MM.1S (cell line): ENCODE measurements around the gene DOK6.

Experiments used
- DNase-seq: peaks from one replicate; pipeline ENCODE4 v3.0.0-alpha.2; 2015
- H2AFZ ChIP-seq: fragments of 300-600 bp; sonication (generic); 2 replicates; pipeline ENCODE4 v1.6.0; 2016; ENCODE audit warnings: antibody characterized with exemption, low read length
- H3F3A ChIP-seq: fragments of 300-600 bp; sonication (generic); 2 replicates; pipeline ENCODE4 v1.6.1; 2016; ENCODE audit warnings: mild to moderate bottlenecking, antibody characterized with exemption, low read length, moderate library complexity, mixed read lengths; ENCODE audit not compliant: insufficient read depth
- H3K27ac ChIP-seq: fragments of 300-600 bp; sonication (generic); 2 replicates; pipeline ENCODE4 v1.5.1; 2016; ENCODE audit warnings: mild to moderate bottlenecking, low read length
- H3K27me3 ChIP-seq: fragments of 300-600 bp; sonication (generic); replicated peaks from 2 replicates; pipeline ENCODE4 v1.6.0; 2016; ENCODE audit warnings: low read length; ENCODE audit not compliant: insufficient read depth
- H3K36me3 ChIP-seq: fragments of 300-600 bp; sonication (generic); replicated peaks from 2 replicates; pipeline ENCODE4 v1.6.1; 2016; ENCODE audit warnings: mild to moderate bottlenecking, low read length, mixed read lengths; ENCODE audit not compliant: insufficient read depth
- H3K4me1 ChIP-seq: fragments of 300-600 bp; sonication (generic); 2 replicates; pipeline ENCODE4 v1.6.1; 2016; ENCODE audit warnings: low read length, mixed read lengths
- H3K4me2 ChIP-seq: fragments of 300-600 bp; sonication (generic); 2 replicates; pipeline ENCODE4 v1.6.0; 2016; ENCODE audit warnings: low read depth, low read length
- H3K4me3 ChIP-seq: fragments of 300-600 bp; sonication (generic); 2 replicates; pipeline ENCODE4 v1.5.1; 2016; ENCODE audit warnings: low read length, mixed read lengths
- H3K79me2 ChIP-seq: fragments of 300-600 bp; sonication (generic); 2 replicates; pipeline ENCODE4 v1.6.1; 2016; ENCODE audit warnings: mixed run types, low read length, mixed read lengths
- H3K9ac ChIP-seq: fragments of 300-600 bp; sonication (generic); 2 replicates; pipeline ENCODE4 v1.6.1; 2016; ENCODE audit warnings: low read length, mixed read lengths
- H3K9me2 ChIP-seq: fragments of 300-600 bp; sonication (generic); replicated peaks from 2 replicates; pipeline ENCODE4 v1.6.1; 2016; ENCODE audit warnings: mild to moderate bottlenecking, low read length, mixed read lengths; ENCODE audit not compliant: insufficient read depth
- H3K9me3 ChIP-seq: fragments of 300-600 bp; sonication (generic); replicated peaks from 2 replicates; pipeline ENCODE4 v1.6.1; 2016; ENCODE audit warnings: mild to moderate bottlenecking, low read length, mixed read lengths; ENCODE audit not compliant: insufficient read depth
- H4K20me1 ChIP-seq: fragments of 300-600 bp; sonication (generic); 2 replicates; pipeline ENCODE4 v1.6.1; 2016; ENCODE audit warnings: mild to moderate bottlenecking, low read length, moderate library complexity, mixed read lengths; ENCODE audit not compliant: insufficient read depth
- EZH2 ChIP-seq: fragments of 300-600 bp; sonication (generic); optimal IDR thresholded peaks from 2 replicates; pipeline ENCODE3; 2017; ENCODE audit warnings: low read depth, mild to moderate bottlenecking, antibody characterized with exemption, low read length, mixed read lengths
- EZH2phosphoT487 ChIP-seq: fragments of 300-600 bp; sonication (generic); IDR thresholded peaks from 2 replicates; pipeline ENCODE4 v1.6.1; 2018; ENCODE audit warnings: antibody characterized with exemption, low read length
- TF ChIP-seq, protein P1 (sequence below): fragments of 300-600 bp; sonication (generic); IDR thresholded peaks from 2 replicates; pipeline ENCODE4 v1.5.1; 2016; ENCODE audit warnings: antibody characterized with exemption, low read length, mixed read lengths

The DOK6 gene

DNA sequence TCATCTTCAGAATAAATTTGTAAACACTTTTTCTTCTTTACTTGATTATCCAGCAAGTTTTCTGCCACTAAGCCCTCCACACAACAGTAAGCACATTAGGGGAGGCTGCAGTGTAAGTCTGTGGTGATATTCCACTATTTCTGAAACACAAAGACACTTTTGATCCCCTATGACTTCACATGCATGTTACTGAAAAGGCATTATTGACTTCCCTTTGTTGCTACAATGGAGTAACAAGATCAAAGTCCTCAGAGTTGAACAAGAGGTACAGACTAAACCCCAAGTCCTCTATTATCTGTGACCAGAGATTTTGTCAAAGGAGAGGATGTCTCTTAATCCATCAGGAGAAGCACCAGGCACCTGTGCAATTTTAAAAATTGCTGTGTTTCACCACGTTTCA is 389.1 kb downstream of the DOK6 start:
- no peaks in the 10 kb centered on the region for H4K20me1 ChIP-seq
- TF ChIP-seq EZH2phosphoT487: no peak
- TF ChIP-seq, protein P1, sequence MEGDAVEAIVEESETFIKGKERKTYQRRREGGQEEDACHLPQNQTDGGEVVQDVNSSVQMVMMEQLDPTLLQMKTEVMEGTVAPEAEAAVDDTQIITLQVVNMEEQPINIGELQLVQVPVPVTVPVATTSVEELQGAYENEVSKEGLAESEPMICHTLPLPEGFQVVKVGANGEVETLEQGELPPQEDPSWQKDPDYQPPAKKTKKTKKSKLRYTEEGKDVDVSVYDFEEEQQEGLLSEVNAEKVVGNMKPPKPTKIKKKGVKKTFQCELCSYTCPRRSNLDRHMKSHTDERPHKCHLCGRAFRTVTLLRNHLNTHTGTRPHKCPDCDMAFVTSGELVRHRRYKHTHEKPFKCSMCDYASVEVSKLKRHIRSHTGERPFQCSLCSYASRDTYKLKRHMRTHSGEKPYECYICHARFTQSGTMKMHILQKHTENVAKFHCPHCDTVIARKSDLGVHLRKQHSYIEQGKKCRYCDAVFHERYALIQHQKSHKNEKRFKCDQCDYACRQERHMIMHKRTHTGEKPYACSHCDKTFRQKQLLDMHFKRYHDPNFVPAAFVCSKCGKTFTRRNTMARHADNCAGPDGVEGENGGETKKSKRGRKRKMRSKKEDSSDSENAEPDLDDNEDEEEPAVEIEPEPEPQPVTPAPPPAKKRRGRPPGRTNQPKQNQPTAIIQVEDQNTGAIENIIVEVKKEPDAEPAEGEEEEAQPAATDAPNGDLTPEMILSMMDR: no peak
- TF ChIP-seq EZH2: no peak
- no peak overlapping the region for H3K4me2 ChIP-seq
- no peaks in the 10 kb centered on the region for H3K4me1 ChIP-seq
- H3K79me2 ChIP-seq: no peaks in the 10 kb centered on the region
- H2AFZ ChIP-seq: no peak overlapping the region
- H3K27ac ChIP-seq: no peak overlapping the region
- no peaks in the 10 kb centered on the region for H3K27me3 ChIP-seq
- no peaks in the 10 kb centered on the region for H3K9me3 ChIP-seq
- no peaks in the 10 kb centered on the region for H3K9me2 ChIP-seq
- DNase-seq: no peak
- H3K4me3 ChIP-seq: no peak overlapping the region
- H3K9ac ChIP-seq: no peak overlapping the region
- no peaks in the 10 kb centered on the region for H3K36me3 ChIP-seq
- H3F3A ChIP-seq: no peaks in the 10 kb centered on the region

DNA sequence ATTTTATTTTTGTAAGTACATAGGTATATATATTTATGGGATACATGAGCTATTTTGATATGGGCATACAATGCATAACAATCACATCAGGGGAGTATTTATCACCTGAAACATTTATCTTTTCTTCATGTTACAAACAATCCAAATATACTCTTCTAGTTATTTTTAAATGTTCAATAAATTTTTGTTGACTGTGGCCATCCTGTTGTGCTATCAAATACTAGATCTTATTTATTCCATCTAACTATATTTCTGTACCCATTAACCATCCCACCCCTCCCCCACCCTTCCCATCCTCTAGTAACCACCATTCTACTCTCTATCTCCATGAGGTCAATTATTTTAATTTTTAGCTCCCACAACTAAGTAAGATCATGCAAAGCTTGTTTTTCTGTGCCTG is 390.0 kb downstream of the DOK6 start:
- H3K27me3 ChIP-seq: no peaks in the 10 kb centered on the region
- H3K27ac ChIP-seq: no peak overlapping the region
- H3F3A ChIP-seq: no peaks in the 10 kb centered on the region
- no peak overlapping the region for H3K9ac ChIP-seq
- H3K4me1 ChIP-seq: no peaks in the 10 kb centered on the region
- no peak overlapping the region for H3K4me2 ChIP-seq
- no peak overlapping the region for H2AFZ ChIP-seq
- H3K9me2 ChIP-seq: no peaks in the 10 kb centered on the region
- H3K36me3 ChIP-seq: no peaks in the 10 kb centered on the region
- H3K9me3 ChIP-seq: no peaks in the 10 kb centered on the region
- no peak overlapping the region for H3K4me3 ChIP-seq
- TF ChIP-seq, protein P1: no peak
- TF ChIP-seq EZH2 (no peak), EZH2phosphoT487 (no peak)
- no peaks in the 10 kb centered on the region for H3K79me2 ChIP-seq
- DNase-seq: no peak
- no peaks in the 10 kb centered on the region for H4K20me1 ChIP-seq

DNA sequence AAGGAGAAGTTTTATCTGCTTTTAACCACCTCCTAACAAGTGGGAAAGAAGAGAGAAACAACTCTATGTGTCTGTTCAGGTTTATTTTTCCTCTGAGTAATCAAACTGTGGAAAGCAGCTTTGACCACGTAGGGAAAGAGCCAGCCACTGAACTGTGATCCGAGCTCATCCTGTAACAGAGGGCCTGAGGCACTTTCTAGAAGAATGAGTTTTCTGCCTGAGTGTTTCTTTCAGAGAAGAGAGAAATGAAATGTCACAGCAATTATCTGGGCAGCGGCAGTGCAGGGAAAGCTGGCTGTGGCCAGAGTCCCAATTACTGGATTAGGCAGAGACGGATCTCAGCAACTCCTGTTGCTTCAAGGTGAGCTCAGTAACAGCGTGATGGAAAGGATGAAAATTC is 395.1 kb downstream of the DOK6 start:
- Histone ChIP-seq H2AFZ (no peak overlapping the region), H3K27ac (no peak overlapping the region), H4K20me1 (no peaks in the 10 kb centered on the region), H3K36me3 (no peaks in the 10 kb centered on the region), H3K27me3 (no peaks in the 10 kb centered on the region), H3K4me2 (no peak overlapping the region), H3K79me2 (no peaks in the 10 kb centered on the region), H3K4me1 (no peaks in the 10 kb centered on the region), H3K9me3 (no peaks in the 10 kb centered on the region), H3K9ac (no peak overlapping the region), H3K9me2 (no peaks in the 10 kb centered on the region), H3K4me3 (no peak overlapping the region), H3F3A (no peaks in the 10 kb centered on the region)
- TF ChIP-seq EZH2: no peak
- no peak for TF ChIP-seq EZH2phosphoT487
- TF ChIP-seq, protein P1: no peak
- DNase-seq: no peak
